ENCODE results near the gene HIBADH.
"Not testable (repeated sequence)": the region's sequence is repeated elsewhere in the genome, so short reads cannot be mapped to it uniquely, and the experiment has no call there.

Gene HIBADH

DNA sequence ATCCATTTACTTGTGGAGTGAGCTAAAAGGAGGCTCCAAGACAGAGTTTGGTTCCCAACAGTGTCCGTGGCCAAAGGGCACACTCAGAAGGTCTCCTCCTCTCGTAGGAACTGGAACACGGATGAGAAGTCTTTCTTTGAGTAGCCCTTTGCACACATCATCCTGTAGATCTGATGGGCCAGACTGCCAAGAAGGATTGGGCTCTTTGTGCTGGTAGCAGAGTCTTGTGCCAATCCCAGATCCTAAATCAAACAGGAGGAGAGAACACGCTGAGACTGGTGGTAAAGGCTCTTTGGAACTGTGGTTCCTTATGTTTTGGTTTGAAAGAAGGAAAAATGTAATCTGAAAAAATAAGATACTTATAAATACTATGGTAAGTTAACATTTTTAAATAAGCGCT is 136.6 kb downstream of the HIBADH start:
- H3K4me3 Mint-ChIP-seq, result no peak overlapping the region
- H3K36me3 Mint-ChIP-seq (ENCODE audit: insufficient read depth), result peaks cover 12% of the 10 kb centered on the region
- H3K27me3 Mint-ChIP-seq, result no peaks in the 10 kb centered on the region
- no peak for DNase-seq
- no peak overlapping the region for H3K27ac Mint-ChIP-seq
- ATAC-seq (replicated peaks), result no peak
- H3K4me1 Mint-ChIP-seq (ENCODE audit: low read depth in 2 of 2), result no peaks in the 10 kb centered on the region
- H3K9me3 Mint-ChIP-seq, result no peaks in the 10 kb centered on the region

DNA sequence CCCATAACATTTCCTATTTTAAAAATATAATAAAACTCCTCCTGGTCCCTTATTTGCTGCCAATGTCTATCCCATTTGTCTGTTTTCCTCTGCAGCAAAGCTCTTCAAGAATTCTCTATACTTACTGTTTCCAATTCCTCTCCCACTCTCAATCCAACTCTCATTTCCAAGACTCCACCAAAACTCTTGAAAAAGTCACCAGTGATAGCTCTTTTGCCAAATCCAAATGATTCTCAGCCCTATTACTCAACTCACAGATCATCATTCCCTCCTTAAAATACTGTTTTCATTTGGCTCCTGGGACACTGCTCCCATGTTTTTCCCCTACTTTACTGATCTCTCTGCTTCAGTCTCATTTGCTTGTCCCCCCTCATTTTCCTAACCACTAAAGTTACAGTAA is 139.4 kb downstream of the HIBADH start:
- Mint-ChIP-seq H3K36me3 (ENCODE audit: insufficient read depth) (peaks cover 8% of the 10 kb centered on the region), H3K27me3 (no peaks in the 10 kb centered on the region), H3K4me3 (no peak overlapping the region), H3K9me3 (no peaks in the 10 kb centered on the region), H3K27ac (no peak overlapping the region), H3K4me1 (ENCODE audit: low read depth in 2 of 2) (no peaks in the 10 kb centered on the region)
- no peak for DNase-seq
- ATAC-seq (replicated peaks), result no peak

- Mint-ChIP-seq H3K9me3 (no peaks in the 10 kb centered on the region), H3K36me3 (ENCODE audit: insufficient read depth) (peaks cover 8% of the 10 kb centered on the region), H3K27ac (no peak overlapping the region), H3K4me1 (ENCODE audit: low read depth in 2 of 2) (no peaks in the 10 kb centered on the region), H3K27me3 (no peaks in the 10 kb centered on the region), H3K4me3 (no peak overlapping the region)
- DNase-seq, result no peak
- ATAC-seq (replicated peaks), result no peak
Observed at GRCh38 chr7:27522566-27522965, 140.1 kb downstream of the HIBADH start.

GRCh38 chr7:27520815-27521790 is 141.6 kb downstream of the HIBADH start:
- Mint-ChIP-seq H3K4me3 (no peak overlapping the region), H3K36me3 (ENCODE audit: insufficient read depth) (peaks cover 4% of the 10 kb centered on the region), H3K27me3 (no peaks in the 10 kb centered on the region), H3K4me1 (ENCODE audit: low read depth in 2 of 2) (no peaks in the 10 kb centered on the region), H3K9me3 (no peaks in the 10 kb centered on the region), H3K27ac (no peak overlapping the region)
- DNase-seq, result no peak
- ATAC-seq (replicated peaks), result no peak

- H3K27ac Mint-ChIP-seq, result no peak overlapping the region
- no peaks in the 10 kb centered on the region for H3K4me1 Mint-ChIP-seq (ENCODE audit: low read depth in 2 of 2)
- H3K36me3 Mint-ChIP-seq (ENCODE audit: insufficient read depth), result no peaks in the 10 kb centered on the region
- no peaks in the 10 kb centered on the region for H3K27me3 Mint-ChIP-seq
- ATAC-seq (replicated peaks) (no peak), DNase-seq (no peak)
- H3K4me3 Mint-ChIP-seq, result no peak overlapping the region
- no peaks in the 10 kb centered on the region for H3K9me3 Mint-ChIP-seq
Observed at GRCh38 chr7:27519793-27520469, 142.8 kb downstream of the HIBADH start.

DNA sequence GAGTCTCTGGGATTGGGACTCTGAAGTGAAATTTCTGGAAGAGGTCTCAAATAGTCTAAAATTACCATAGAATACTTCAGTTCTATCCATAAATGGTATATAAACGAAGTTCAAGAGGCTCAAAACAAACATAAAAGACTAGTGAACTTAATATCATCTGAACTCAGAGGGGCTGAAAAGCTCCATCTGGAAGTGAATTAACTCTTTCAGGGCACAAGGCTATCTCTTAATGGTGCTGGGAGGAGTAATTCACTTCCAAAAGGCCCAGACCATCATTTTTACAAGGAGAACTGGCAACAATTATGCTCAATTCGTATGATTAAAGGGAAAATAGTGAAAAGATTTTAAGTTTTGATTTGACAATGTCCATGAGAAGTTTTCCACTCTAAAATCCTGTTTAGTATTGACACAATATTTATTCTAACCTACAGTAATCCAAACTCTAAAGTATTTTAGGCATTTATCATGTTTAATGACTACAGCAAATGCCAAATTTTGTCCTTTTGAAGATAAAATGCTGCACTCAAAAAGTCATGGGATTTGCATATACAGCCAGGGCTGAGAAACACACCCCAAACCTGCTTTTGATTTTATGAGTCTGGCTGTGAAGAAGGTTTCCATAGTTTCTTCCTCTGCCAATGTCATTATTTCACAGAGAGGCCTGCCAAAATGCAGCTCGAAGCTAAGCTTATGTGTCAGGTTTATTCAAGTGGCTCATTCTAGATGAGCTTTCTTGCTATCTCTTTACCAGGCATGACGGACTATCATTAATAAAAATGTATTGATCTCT is 143.9 kb downstream of the HIBADH start:
- no peak overlapping the region for H3K27ac Mint-ChIP-seq

GRCh38 chr7:27516421-27516820 is 146.3 kb downstream of the HIBADH start:
- Mint-ChIP-seq H3K36me3 (ENCODE audit: insufficient read depth) (no peaks in the 10 kb centered on the region), H3K4me1 (ENCODE audit: low read depth in 2 of 2) (no peaks in the 10 kb centered on the region), H3K4me3 (no peak overlapping the region), H3K27me3 (peaks cover 0 to 9% of the 10 kb centered on the region in 2 donors), H3K9me3 (no peaks in the 10 kb centered on the region), H3K27ac (no peak overlapping the region)
- DNase-seq, result no peak
- no peak for ATAC-seq (replicated peaks)

More for the DNA sequence above, 143.9 kb downstream of the HIBADH start:
- Mint-ChIP-seq H3K9me3 (no peaks in the 10 kb centered on the region), H3K4me1 (ENCODE audit: low read depth in 2 of 2) (no peaks in the 10 kb centered on the region), H3K27me3 (no peaks in the 10 kb centered on the region), H3K36me3 (ENCODE audit: insufficient read depth) (no peaks in the 10 kb centered on the region), H3K4me3 (no peak overlapping the region)
- DNase-seq (no peak), ATAC-seq (replicated peaks) (no peak)

DNA sequence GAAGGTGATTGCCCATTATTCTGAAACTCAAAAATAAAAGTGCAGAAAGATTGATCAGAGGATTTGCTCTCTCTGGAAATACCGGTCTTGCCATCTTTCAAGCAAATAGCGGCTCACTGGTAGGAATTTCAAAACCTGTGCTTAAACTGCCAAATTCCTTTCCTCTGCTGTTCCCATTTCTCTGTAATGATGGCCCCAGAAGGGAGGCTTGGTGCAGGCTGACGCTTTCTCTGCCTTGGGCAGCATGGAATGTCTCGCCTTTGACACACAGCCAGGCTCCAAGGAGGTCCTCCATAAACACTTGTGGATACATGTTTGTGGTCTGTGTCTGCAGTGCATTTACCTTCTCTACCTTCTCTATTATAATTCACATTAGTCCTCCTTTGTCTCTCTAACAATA is 146.8 kb downstream of the HIBADH start:
- Mint-ChIP-seq H3K27ac (no peak overlapping the region), H3K27me3 (peaks cover 0 to 9% of the 10 kb centered on the region in 2 donors), H3K36me3 (ENCODE audit: insufficient read depth) (no peaks in the 10 kb centered on the region), H3K4me1 (ENCODE audit: low read depth in 2 of 2) (no peaks in the 10 kb centered on the region), H3K9me3 (no peaks in the 10 kb centered on the region), H3K4me3 (no peak overlapping the region)
- ATAC-seq (replicated peaks) (no peak), DNase-seq (no peak)

DNA sequence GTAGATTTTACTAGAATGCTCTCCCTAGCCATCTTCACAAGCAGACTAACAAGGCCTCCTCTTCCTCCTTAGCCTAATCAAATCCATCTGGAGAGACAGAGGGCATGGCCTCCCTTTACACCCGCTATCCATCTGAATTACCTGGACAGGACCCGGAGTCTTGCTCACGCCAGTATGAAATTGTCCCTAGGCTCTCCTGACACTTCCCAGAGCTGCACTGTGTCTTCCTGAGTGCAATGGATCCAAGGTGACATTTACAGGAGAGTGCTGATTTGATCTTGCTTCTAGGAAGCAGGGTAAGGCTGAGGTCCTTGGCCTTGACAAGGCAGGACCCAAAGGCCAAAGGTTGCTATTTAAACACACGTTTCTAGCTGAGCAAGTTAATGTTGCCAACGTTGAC is 147.8 kb downstream of the HIBADH start:
- H3K27ac Mint-ChIP-seq, result no peak overlapping the region
- ATAC-seq (replicated peaks), result no peak
- H3K9me3 Mint-ChIP-seq, result no peaks in the 10 kb centered on the region
- no peak for DNase-seq
- H3K36me3 Mint-ChIP-seq (ENCODE audit: insufficient read depth), result no peaks in the 10 kb centered on the region
- H3K27me3 Mint-ChIP-seq, result peaks cover 0 to 9% of the 10 kb centered on the region in 2 donors
- no peaks in the 10 kb centered on the region for H3K4me1 Mint-ChIP-seq (ENCODE audit: low read depth in 2 of 2)
- H3K4me3 Mint-ChIP-seq, result no peak overlapping the region

DNA sequence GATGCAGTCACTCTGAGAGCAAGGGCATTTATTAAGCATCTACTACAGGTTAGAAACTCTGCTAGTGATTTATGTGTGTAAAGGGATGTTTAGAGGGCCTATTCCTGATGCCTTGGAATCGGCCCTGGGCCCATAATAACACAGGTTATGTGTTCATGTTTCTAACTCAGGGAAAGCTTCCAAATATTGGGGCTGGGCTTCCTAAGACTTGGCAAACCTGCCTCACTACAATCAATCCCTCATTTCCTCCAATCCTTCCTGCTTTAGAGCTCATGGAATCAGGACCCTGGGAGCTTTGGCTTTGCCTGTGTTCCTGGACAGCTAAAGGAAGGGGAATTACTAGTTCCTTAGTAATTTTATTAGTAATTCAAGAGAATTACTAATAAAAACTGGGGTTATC is 148.8 kb downstream of the HIBADH start:
- Mint-ChIP-seq H3K4me3 (no peak overlapping the region), H3K36me3 (ENCODE audit: insufficient read depth) (no peaks in the 10 kb centered on the region), H3K27me3 (peaks cover 0 to 9% of the 10 kb centered on the region in 2 donors), H3K27ac (no peak overlapping the region), H3K4me1 (ENCODE audit: low read depth in 2 of 2) (no peaks in the 10 kb centered on the region), H3K9me3 (no peaks in the 10 kb centered on the region)
- ATAC-seq (replicated peaks) (no peak), DNase-seq (no peak)

GRCh38 chr7:27511370-27511769 is 151.3 kb downstream of the HIBADH start:
- H3K4me1 Mint-ChIP-seq (ENCODE audit: low read depth in 2 of 2); H3K27me3 Mint-ChIP-seq; H3K4me3 Mint-ChIP-seq; H3K27ac Mint-ChIP-seq; DNase-seq; H3K36me3 Mint-ChIP-seq (ENCODE audit: insufficient read depth); H3K9me3 Mint-ChIP-seq; ATAC-seq (replicated peaks): not testable (repeated sequence)

GRCh38 chr7:27510541-27510940 is 152.1 kb downstream of the HIBADH start:
- no peak overlapping the region for H3K4me3 Mint-ChIP-seq
- H3K27me3 Mint-ChIP-seq, result peaks cover 0 to 9% of the 10 kb centered on the region in 2 donors
- DNase-seq (no peak), ATAC-seq (replicated peaks) (no peak)
- no peaks in the 10 kb centered on the region for H3K4me1 Mint-ChIP-seq (ENCODE audit: low read depth in 2 of 2)
- H3K9me3 Mint-ChIP-seq, result no peaks in the 10 kb centered on the region
- H3K27ac Mint-ChIP-seq, result no peak overlapping the region
- no peaks in the 10 kb centered on the region for H3K36me3 Mint-ChIP-seq (ENCODE audit: insufficient read depth)

DNA sequence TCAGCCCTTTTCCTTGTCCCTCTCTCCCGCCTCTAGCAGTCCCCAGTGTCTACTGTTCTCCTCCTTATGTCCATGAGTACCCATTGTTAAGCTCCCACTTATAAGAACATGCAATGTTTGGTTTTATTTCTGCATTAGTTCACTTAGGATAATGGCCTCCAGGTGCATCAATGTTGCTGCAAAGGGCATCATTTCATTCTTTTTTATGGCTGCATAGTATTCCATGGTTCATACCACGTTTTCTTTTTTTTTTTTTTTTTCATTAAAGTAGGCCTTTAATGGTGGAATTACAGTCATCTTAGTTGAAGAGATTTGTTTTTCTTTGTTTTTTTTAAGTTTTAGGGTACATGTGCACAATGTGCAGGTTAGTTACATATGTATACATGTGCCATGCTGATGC is 160.8 kb downstream of the HIBADH start:
- H3K27ac Mint-ChIP-seq; H3K4me3 Mint-ChIP-seq; DNase-seq; H3K4me1 Mint-ChIP-seq (ENCODE audit: low read depth in 2 of 2); H3K36me3 Mint-ChIP-seq (ENCODE audit: insufficient read depth); H3K27me3 Mint-ChIP-seq; H3K9me3 Mint-ChIP-seq; ATAC-seq (replicated peaks): not testable (repeated sequence)
